AG20443 (cell line): ENCODE measurements around the gene OTC.

ENCODE experiments used
- DNase-seq: peaks from one replicate; pipeline ENCODE4 v3.0.0; 2012; ENCODE audit warnings: low spot score, mixed read lengths

OTC gene

DNA sequence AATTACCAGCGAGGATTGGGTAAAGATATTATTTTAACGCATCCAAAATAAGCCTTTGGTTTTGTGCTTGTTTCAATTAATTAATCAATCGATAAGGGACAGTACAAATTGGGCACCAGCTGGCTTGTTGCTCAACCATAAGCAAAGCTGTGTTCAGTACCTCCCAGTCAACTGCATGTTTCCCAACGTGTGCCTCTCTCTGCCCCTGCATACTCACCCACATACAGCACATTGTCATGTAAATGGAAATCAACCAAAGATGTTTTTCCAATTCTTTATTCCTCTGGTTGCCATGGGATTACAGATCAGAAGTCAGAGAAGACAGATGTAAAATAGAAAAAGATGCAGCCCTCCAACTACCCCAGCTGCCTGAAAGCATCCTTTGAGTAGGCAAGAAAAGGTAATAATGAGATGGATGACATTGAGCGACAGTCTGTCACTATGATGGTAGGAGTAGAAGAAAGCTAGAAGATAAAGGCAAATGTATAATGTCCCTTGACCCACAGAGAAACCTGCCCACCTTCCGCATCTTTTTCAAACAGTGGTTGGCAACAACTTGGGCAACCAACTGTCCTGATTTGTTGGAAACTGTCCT, 116.3 kb downstream of the OTC start:
- DNase-seq = no peak
